Measurements from ENCODE around the gene SLC48A1.

DNA sequence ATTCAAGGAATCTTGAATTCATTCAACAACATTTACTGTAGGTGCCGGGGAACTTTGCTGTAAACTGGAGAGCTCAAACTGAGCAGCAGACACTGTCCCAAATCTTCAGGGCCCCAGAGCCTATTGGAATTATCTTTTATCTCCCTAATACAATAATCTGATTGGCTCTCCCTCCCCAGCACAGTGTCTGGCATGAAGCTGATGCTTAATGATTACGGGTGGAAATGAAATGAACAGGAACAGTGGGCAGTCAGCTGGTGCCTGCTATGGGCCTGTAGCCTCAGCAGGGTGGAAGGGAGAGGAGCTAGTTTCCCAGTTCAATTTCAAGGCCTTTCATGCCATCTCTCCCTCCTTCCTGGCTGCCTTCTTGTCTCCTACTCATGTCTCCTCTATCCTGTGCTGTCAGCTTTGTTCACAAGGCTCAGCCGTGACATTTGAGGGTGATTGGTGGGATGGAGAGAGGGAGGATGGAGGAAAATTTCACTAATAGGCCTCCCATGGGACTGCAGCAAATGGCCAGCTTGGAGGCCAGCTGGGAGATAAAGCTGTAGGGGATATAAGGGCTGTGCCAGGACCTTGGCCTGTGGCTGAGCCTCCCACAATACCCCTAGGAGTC, 10.1 kb upstream of the SLC48A1 start:
- TF ChIP-seq FOXM1 (IDR thresholded peaks at IDR 0.05; ENCODE audit: borderline replicate concordance): no peak
- no peak for TF ChIP-seq L3MBTL2 (conservative IDR thresholded peaks at IDR 0.05)

Measured in HEK293T (cell line).